Natural killer cell (primary cell): ENCODE data around the gene CLASP1. TPM values are rescaled to one million over a fixed set of nuclear protein-coding genes. Genes with fewer than 3 reads are reported as not detected.
A peak's percentile ranks its signal among the peaks of the same experiment; 100 is the strongest.

ENCODE experiments used
- ATAC-seq, 3 donors: fragments of 150-1000 bp in 2 of 3; fragments of 200-7000 bp in 1 of 3; cut with Tn5 transposase; 1 replicate in 1 of 3; 2 replicates in 2 of 3; pipeline ENCODE4 v1.10.0; 2021; ENCODE audit warnings: mild to moderate bottlenecking in 2 of 3, moderate library complexity in 2 of 3
- DNase-seq, 2 donors: peaks; one replicate each; pipeline versions ENCODE4 v3.0.0 to v3.0.0-alpha.2; 2013 to 2021; ENCODE audit warnings: mixed read lengths in 1 of 2
- H3K27ac ChIP-seq: one replicate; pipeline ENCODE4 v1.5.1; 2013; ENCODE audit warnings: mild to moderate bottlenecking, low read length
- H3K27me3 ChIP-seq: one replicate; pipeline ENCODE4 v1.6.1; 2013; ENCODE audit warnings: low read length; ENCODE audit not compliant: control insufficient read depth, insufficient read depth
- H3K36me3 ChIP-seq: one replicate; pipeline ENCODE4 v1.6.1; 2013; ENCODE audit warnings: low read length; ENCODE audit not compliant: control insufficient read depth, insufficient read depth
- H3K4me1 ChIP-seq: one replicate; pipeline ENCODE4 v1.6.1; 2013; ENCODE audit warnings: low read length; ENCODE audit not compliant: control insufficient read depth, insufficient read depth
- H3K4me3 ChIP-seq: one replicate; pipeline ENCODE4 v1.5.1; 2013; ENCODE audit warnings: low read length
- H3K9me3 ChIP-seq: one replicate; pipeline ENCODE4 v1.6.1; 2013; ENCODE audit warnings: low read length; ENCODE audit not compliant: control insufficient read depth, insufficient read depth
- H3K27ac Mint-ChIP-seq, 2 donors: one replicate each; pipeline ENCODE4 v1.8.0; 2022; ENCODE audit warnings: mild to moderate bottlenecking in 2 of 2, mixed read lengths in 2 of 2, moderate library complexity in 1 of 2
- H3K27me3 Mint-ChIP-seq, 2 donors: one replicate each; pipeline ENCODE4 v1.8.0; 2022; ENCODE audit warnings: low read depth in 2 of 2, mixed read lengths in 2 of 2
- H3K36me3 Mint-ChIP-seq: one replicate; pipeline ENCODE4 v1.8.0; 2022; ENCODE audit warnings: mixed read lengths
- H3K4me1 Mint-ChIP-seq, 2 donors: one replicate each; pipeline ENCODE4 v1.8.0; 2022; ENCODE audit warnings: mixed read lengths in 2 of 2
- H3K4me3 Mint-ChIP-seq: one replicate; pipeline ENCODE4 v1.8.0; 2022; ENCODE audit warnings: mild to moderate bottlenecking, moderate library complexity, mixed read lengths
- H3K9me3 Mint-ChIP-seq, 2 donors: one replicate each; pipeline ENCODE4 v1.8.0; 2022; ENCODE audit warnings: mixed read lengths in 2 of 2
- WGBS: methylation state at CpG from one replicate; pipeline ENCODE4 v1.1.7; 2013; ENCODE audit warnings: missing lambda C conversion rate; ENCODE audit not compliant: insufficient coverage; 5-methylcytosine and 5-hydroxymethylcytosine counted together
- intact Hi-C: fragments of 100-400 bp; cut with micrococcal nuclease; formaldehyde crosslinking; loops from one replicate; pipeline ENCODE4 v1.14.2; 2022
- total RNA-seq, 4 donors: library from RNA; stranded (reverse); fragments of 120-200 nt in 1 of 4; gene quantifications; one replicate each; pipeline versions ENCODE4 v1.2.3 to v1.2.4, GENCODE V29; 2013 to 2022
- TF ChIP-seq, protein P1 (sequence below): fragments of 200-600 bp; IDR thresholded peaks from one replicate; pipeline ENCODE4 v1.8.0; 2022; ENCODE audit warnings: antibody characterized with exemption

CLASP1 gene
- total RNA-seq, 3 donors from 2014 or later (not counting 1 experiment from before 2014, with no cell fraction given), result 125 to 142 (median 127) TPM

GRCh38 chr2:121595012-121595891 lies 54.0 kb downstream of the CLASP1 start:
- Mint-ChIP-seq H3K27ac (peak overlapping the region; percentile 74 to 89), H3K4me3 (peak overlapping the region; percentile 5), H3K4me1 (peaks cover 37 to 50% of the 10 kb centered on the region in 2 donors), H3K9me3 (no peaks in the 10 kb centered on the region), H3K27me3 (no peaks in the 10 kb centered on the region), H3K36me3 (no peaks in the 10 kb centered on the region)
- TF ChIP-seq, protein P1, sequence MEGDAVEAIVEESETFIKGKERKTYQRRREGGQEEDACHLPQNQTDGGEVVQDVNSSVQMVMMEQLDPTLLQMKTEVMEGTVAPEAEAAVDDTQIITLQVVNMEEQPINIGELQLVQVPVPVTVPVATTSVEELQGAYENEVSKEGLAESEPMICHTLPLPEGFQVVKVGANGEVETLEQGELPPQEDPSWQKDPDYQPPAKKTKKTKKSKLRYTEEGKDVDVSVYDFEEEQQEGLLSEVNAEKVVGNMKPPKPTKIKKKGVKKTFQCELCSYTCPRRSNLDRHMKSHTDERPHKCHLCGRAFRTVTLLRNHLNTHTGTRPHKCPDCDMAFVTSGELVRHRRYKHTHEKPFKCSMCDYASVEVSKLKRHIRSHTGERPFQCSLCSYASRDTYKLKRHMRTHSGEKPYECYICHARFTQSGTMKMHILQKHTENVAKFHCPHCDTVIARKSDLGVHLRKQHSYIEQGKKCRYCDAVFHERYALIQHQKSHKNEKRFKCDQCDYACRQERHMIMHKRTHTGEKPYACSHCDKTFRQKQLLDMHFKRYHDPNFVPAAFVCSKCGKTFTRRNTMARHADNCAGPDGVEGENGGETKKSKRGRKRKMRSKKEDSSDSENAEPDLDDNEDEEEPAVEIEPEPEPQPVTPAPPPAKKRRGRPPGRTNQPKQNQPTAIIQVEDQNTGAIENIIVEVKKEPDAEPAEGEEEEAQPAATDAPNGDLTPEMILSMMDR, result no peak
- intact Hi-C loops, result loop anchor here (5.0 to 10.0 kb wide), 2 partner anchors 50 to 52 kb away; partner anchors contain the start of gene CLASP1
- DNase-seq (no peak), ATAC-seq (no peak)
- WGBS, result 86% methylated on average over 6 of the region's 6 CpGs
- Histone ChIP-seq H3K27me3 (no peaks in the 10 kb centered on the region), H3K27ac (no peak overlapping the region), H3K4me3 (no peak overlapping the region), H3K9me3 (no peaks in the 10 kb centered on the region), H3K4me1 (peaks cover 7% of the 10 kb centered on the region), H3K36me3 (no peaks in the 10 kb centered on the region)

GRCh38 chr2:121591199-121591598 lies 58.1 kb downstream of the CLASP1 start:
- WGBS, result 95% methylated on average over 3 of the region's 3 CpGs
- no peak overlapping the region for H3K4me3 Mint-ChIP-seq
- Histone ChIP-seq H3K27me3 (no peaks in the 10 kb centered on the region), H3K36me3 (no peaks in the 10 kb centered on the region), H3K4me3 (no peak overlapping the region), H3K27ac (no peak overlapping the region), H3K9me3 (no peaks in the 10 kb centered on the region), H3K4me1 (no peaks in the 10 kb centered on the region)
- DNase-seq, result no peak
- H3K27me3 Mint-ChIP-seq, result no peaks in the 10 kb centered on the region
- intact Hi-C loops, result loop anchor here (10.0 kb wide), 1 partner anchor 46 kb away; no protein-coding TSS in a partner anchor
- H3K27ac Mint-ChIP-seq, result peak overlapping the region; percentile 2 to 52
- ATAC-seq, result peak in 1 of 3 donors; percentile 50
- H3K9me3 Mint-ChIP-seq, result no peaks in the 10 kb centered on the region
- H3K4me1 Mint-ChIP-seq, result peaks cover 35 to 37% of the 10 kb centered on the region in 2 donors
- TF ChIP-seq, protein P1, result no peak
- H3K36me3 Mint-ChIP-seq, result no peaks in the 10 kb centered on the region

DNA sequence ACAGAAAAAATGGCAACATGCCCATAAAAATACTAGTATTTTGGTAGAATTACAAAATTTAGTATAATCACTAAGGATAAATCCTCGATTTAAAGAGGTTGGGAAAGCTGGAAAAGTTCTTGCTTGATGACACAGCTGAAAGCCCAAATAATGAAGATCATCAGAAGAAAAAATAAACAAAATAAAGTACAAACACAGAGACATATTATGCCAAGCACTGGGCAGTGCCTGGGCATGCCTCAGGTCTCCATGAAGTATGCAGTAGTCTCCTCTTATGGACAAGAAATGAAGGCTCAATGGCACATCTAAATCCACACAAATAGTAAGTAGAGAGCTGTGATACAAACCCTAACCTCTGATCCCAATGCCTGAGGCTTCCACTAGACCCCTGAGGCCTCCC lies 60.9 kb downstream of the CLASP1 start:
- no peak overlapping the region for H3K4me3 ChIP-seq
- TF ChIP-seq, protein P1, result no peak
- no peaks in the 10 kb centered on the region for H3K4me1 ChIP-seq
- no peaks in the 10 kb centered on the region for H3K36me3 Mint-ChIP-seq
- WGBS, result no CpG with 5 or more reads among the region's 1 CpG
- no peaks in the 10 kb centered on the region for H3K9me3 Mint-ChIP-seq
- no peaks in the 10 kb centered on the region for H3K27me3 Mint-ChIP-seq
- no peak for DNase-seq
- no peak overlapping the region for H3K27ac ChIP-seq
- ATAC-seq, result no peak
- H3K4me3 Mint-ChIP-seq, result no peak overlapping the region
- no peaks in the 10 kb centered on the region for H3K9me3 ChIP-seq
- H3K27me3 ChIP-seq, result no peaks in the 10 kb centered on the region
- no peaks in the 10 kb centered on the region for H3K36me3 ChIP-seq
- peaks cover 33 to 37% of the 10 kb centered on the region in 2 donors for H3K4me1 Mint-ChIP-seq
- peak overlapping the region in 1 of 2 donors; percentile 16 for H3K27ac Mint-ChIP-seq
- intact Hi-C loops, result no loop called here
